Liver (tissue), 9 donors: ENCODE measurements around the gene SYT13. TPM values are rescaled to one million over a fixed set of nuclear protein-coding genes. Genes with fewer than 3 reads are reported as not detected.

ENCODE experiments used
- DNase-seq: peaks from one replicate; pipeline ENCODE4 v3.0.0-alpha.2; 2017; ENCODE audit warnings: low spot score
- H3K27ac ChIP-seq, 2 donors: one replicate each; pipeline ENCODE4 v1.7.0; 2013; ENCODE audit warnings: inconsistent platforms in 2 of 2, low read length in 2 of 2, control low read depth in 1 of 2, low read depth in 1 of 2, mild to moderate bottlenecking in 1 of 2
- H3K27me3 ChIP-seq, 4 donors: one replicate each; pipeline versions ENCODE4 v1.6.1 to v1.7.0; 2013; ENCODE audit warnings: low read length in 3 of 4, inconsistent platforms in 1 of 4, mild to moderate bottlenecking in 1 of 4, moderate library complexity in 1 of 4; ENCODE audit not compliant: control insufficient read depth in 4 of 4, insufficient read depth in 4 of 4
- H3K36me3 ChIP-seq, 4 donors: one replicate each; pipeline versions ENCODE4 v1.6.1 to v1.7.0; 2013; ENCODE audit warnings: low read length in 3 of 4, mild to moderate bottlenecking in 3 of 4, low read depth in 1 of 4, moderate library complexity in 1 of 4; ENCODE audit not compliant: control insufficient read depth in 4 of 4, insufficient read depth in 3 of 4
- H3K4me1 ChIP-seq, 4 donors: one replicate each; pipeline versions ENCODE4 v1.6.1 to v1.7.0; 2013; ENCODE audit warnings: low read length in 3 of 4, mild to moderate bottlenecking in 3 of 4, moderate library complexity in 1 of 4; ENCODE audit not compliant: control insufficient read depth in 4 of 4, insufficient read depth in 4 of 4
- H3K4me3 ChIP-seq, 3 donors: one replicate each; pipeline versions ENCODE4 v1.6.1 to v1.7.0; 2013; ENCODE audit warnings: low read length in 3 of 3, control low read depth in 1 of 3, low read depth in 1 of 3, mild to moderate bottlenecking in 1 of 3
- H3K9ac ChIP-seq, 2 donors: one replicate each; pipeline ENCODE4 v1.7.0; 2013; ENCODE audit warnings: low read length in 2 of 2, mild to moderate bottlenecking in 2 of 2, moderate library complexity in 2 of 2, control low read depth in 1 of 2, low read depth in 1 of 2
- H3K9me3 ChIP-seq, 4 donors: one replicate each; pipeline versions ENCODE4 v1.6.1 to v1.7.0; 2013; ENCODE audit warnings: low read length in 3 of 4; ENCODE audit not compliant: control insufficient read depth in 4 of 4
- ATF3 ChIP-seq: IDR thresholded peaks from 2 replicates; pipeline ENCODE4 v1.6.1; 2016; ENCODE audit warnings: antibody characterized with exemption
- CTCF ChIP-seq: fragments of 150-350 bp; IDR thresholded peaks from 2 replicates; pipeline ENCODE4 v1.5.1; 2017; ENCODE audit warnings: improper control_type of control experiment, low read depth, low read length; ENCODE audit not compliant: missing input control
- EGR1 ChIP-seq, 2 donors: IDR thresholded peaks; 2 replicates each; pipeline ENCODE4 v1.6.1; 2016 to 2018; ENCODE audit warnings: antibody characterized with exemption in 2 of 2, low read depth in 2 of 2
- FOXA1 ChIP-seq: IDR thresholded peaks from 2 replicates; pipeline ENCODE4 v1.6.1; 2016; ENCODE audit warnings: antibody characterized with exemption
- HNF4G ChIP-seq: IDR thresholded peaks from 2 replicates; pipeline ENCODE4 v1.6.1; 2016; ENCODE audit warnings: antibody characterized with exemption
- JUND ChIP-seq, 2 donors: IDR thresholded peaks; 2 replicates each; pipeline ENCODE4 v1.6.1; 2016; ENCODE audit warnings: antibody characterized with exemption in 2 of 2
- MAX ChIP-seq: IDR thresholded peaks from 2 replicates; pipeline ENCODE4 v1.6.1; 2016; ENCODE audit warnings: antibody characterized with exemption
- NR2F2 ChIP-seq: IDR thresholded peaks from 2 replicates; pipeline ENCODE4 v1.6.1; 2016; ENCODE audit warnings: antibody characterized with exemption
- REST ChIP-seq: IDR thresholded peaks from 2 replicates; pipeline ENCODE4 v1.6.1; 2016; ENCODE audit warnings: antibody characterized with exemption, mild to moderate bottlenecking
- RXRA ChIP-seq, 2 donors: IDR thresholded peaks; 2 replicates each; pipeline ENCODE4 v1.6.1; 2017 to 2018; ENCODE audit warnings: antibody characterized with exemption in 2 of 2, mild to moderate bottlenecking in 1 of 2
- YY1 ChIP-seq: IDR thresholded peaks from 2 replicates; pipeline ENCODE4 v1.6.1; 2016; ENCODE audit warnings: antibody characterized with exemption, mild to moderate bottlenecking
- WGBS: extraction: QIAGEN DNeasy Blood & Tissue Kit; methylation state at CpG from one replicate; pipeline ENCODE4 v1.1.7; 2013; 5-methylcytosine and 5-hydroxymethylcytosine counted together
- polyA plus RNA-seq, 2 donors: library from polyadenylated mRNA; stranded (reverse) in 1 of 2; unstranded in 1 of 2; fragments of 200-250 nt in 1 of 2; fragments of >200 nt in 1 of 2; fragmentation: Nextera tagmentation in 1 of 2; extraction: Ambion mirVana in 1 of 2; gene quantifications; one replicate each; pipeline versions ENCODE4 v1.2.1 to v1.2.3, GENCODE V29; 2013 to 2015
- total RNA-seq, 2 donors: library from RNA; depleted of rRNA; stranded (reverse); fragments of >200 nt; gene quantifications; one replicate each; pipeline ENCODE4 v1.2.3, GENCODE V29; 2014
- donor health status: healthy.
- donor health status: healthy.
- donor health status: healthy.
- donor health status: healthy.
- donor health status: healthy.

The SYT13 gene
- total and polyA plus RNA-seq, 4 donors = 0.05 to 0.33 (median 0.14) TPM

- WGBS = 85% methylated on average over 7 of the region's 7 CpGs
- no peak overlapping the region for H3K27ac ChIP-seq
- no peak overlapping the region for H3K9ac ChIP-seq
- H3K9me3 ChIP-seq = no peaks in the 10 kb centered on the region
- H3K36me3 ChIP-seq = no peaks in the 10 kb centered on the region
- H3K4me1 ChIP-seq = no peaks in the 10 kb centered on the region
- H3K4me3 ChIP-seq = no peak overlapping the region
- TF ChIP-seq RXRA (IDR thresholded peaks at IDR 0.05) (no peak), MAX (no peak), CTCF (no peak), ATF3 (no peak), HNF4G (no peak), REST (no peak)
- H3K27me3 ChIP-seq = peaks cover 0 to 2% (median 0%) of the 10 kb centered on the region in 4 donors
- no peak for DNase-seq
Measured at GRCh38 chr11:45301537-45302246, 15.6 kb upstream of the SYT13 start.

- TF ChIP-seq REST (no peak), EGR1 (IDR thresholded peaks at IDR 0.05; ENCODE audit: low read depth in 2 of 2) (no peak), JUND (IDR thresholded peaks at IDR 0.05) (no peak), RXRA (IDR thresholded peaks at IDR 0.05) (no peak), YY1 (no peak), NR2F2 (no peak), FOXA1 (no peak)
- H3K4me3 ChIP-seq = no peak overlapping the region
- no peaks in the 10 kb centered on the region for H3K27me3 ChIP-seq
- H3K36me3 ChIP-seq = no peaks in the 10 kb centered on the region
- H3K9me3 ChIP-seq = no peaks in the 10 kb centered on the region
- H3K27ac ChIP-seq = no peak overlapping the region
- WGBS = 91% methylated on average over 3 of the region's 3 CpGs
- no peaks in the 10 kb centered on the region for H3K4me1 ChIP-seq
- H3K9ac ChIP-seq = no peak overlapping the region
- DNase-seq = no peak
Measured at GRCh38 chr11:45300715-45301114, 14.6 kb upstream of the SYT13 start.
